ENCODE measurements around the gene SPG7. TPM values are rescaled to one million over a fixed set of nuclear protein-coding genes. Genes with fewer than 3 reads are reported as not detected.
"Not testable (repeated sequence)": the region's sequence is repeated elsewhere in the genome, so short reads cannot be mapped to it uniquely, and the experiment has no call there.

Gene SPG7
- 10 to 100 TPM; 71.9 to 79.6 TPM for total RNA-seq

DNA sequence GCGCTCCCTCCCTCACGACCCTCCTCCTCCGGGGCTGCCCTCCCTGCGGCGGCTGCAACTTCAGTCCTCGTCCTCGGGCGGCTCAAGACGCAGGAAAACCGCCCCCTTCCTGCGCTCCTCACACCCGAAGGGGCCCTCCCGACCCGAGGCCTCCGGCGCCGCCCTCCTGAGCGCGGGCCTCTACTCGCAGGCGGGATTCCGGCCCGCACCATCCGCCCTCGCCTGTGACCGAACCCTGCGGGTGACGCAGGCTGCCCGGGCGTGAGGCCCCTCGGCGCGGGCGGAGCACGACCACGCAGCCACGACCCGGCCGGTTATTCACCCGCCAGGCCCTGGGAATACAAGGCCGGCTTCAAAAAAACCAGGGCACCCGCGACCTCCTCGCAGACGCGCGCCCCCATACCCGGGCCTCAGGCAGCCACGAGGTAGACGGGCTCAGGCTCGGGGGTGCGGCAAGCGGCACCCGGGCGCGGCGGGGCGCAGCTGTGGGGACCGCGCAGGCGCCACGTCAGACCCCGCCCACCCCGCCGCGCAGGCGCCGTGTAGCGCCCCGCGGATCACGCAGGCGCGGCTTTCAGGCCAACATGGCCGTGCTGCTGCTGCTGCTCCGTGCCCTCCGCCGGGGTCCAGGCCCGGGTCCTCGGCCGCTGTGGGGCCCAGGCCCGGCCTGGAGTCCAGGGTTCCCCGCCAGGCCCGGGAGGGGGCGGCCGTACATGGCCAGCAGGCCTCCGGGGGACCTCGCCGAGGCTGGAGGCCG lies at the start of gene SPG7:
SPG7 (plus strand) TSS at position 570 of the 757 bp plus-strand sequence; CDS start at position 585, 15 bp downstream.
- ChIA-PET CTCF (interaction anchor here (0.5 to 4.1 kb wide), 13 partner anchors 10 to 199 kb away, joined by 3 to 24 read pairs (median 3); no protein-coding TSS in a partner anchor), POLR2A (interaction anchor here (0.6 to 2.4 kb wide), 7 partner anchors 9 to 193 kb away, joined by 3 to 17 read pairs (median 3); no protein-coding TSS in a partner anchor)

DNA sequence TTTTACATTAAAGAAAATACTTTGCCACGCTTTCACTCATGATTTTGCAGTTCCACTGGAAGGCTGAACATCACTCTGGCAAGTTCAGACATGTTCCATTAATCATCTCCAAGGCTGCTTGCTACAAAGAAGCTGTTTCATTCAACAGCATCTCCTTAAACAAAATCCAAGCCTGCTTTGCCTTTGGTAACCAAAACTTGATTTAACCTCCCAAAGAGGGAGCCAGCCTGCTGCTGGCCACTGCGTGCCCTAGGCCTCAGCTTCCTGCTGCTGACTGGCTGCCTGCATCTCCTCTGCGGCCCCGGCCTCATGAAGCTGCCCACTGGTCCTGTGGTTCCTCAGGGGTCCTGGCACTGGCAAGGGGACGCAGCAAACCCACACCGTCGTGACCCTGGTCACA lies 49.7 kb upstream of the SPG7 start:
- ChIA-PET POLR2A (no interaction called here), CTCF (interaction anchor here (1.0 to 1.9 kb wide), 2 partner anchors 10 to 58 kb away, joined by 3 to 4 read pairs; no protein-coding TSS in a partner anchor)

DNA sequence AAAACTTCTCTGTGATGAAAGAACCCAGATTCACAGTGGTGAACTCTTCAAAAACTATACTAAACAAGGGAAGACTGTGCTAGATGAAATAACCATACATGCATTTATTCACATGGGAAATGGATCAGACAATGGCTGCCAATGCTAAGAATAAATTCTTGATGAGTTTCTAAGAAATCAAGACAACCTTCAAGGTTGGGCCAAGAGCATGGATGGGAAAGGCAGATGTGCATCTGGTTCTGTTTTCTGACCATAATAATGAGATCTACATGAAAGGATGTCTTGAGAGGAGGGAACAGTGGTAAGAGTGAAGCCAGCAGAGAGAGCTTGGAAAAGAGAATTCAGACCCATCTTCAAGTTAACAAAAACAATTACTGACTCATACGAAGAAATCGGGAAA lies 49.2 kb upstream of the SPG7 start:
- CTCF ChIA-PET = interaction anchor here (1.9 kb wide), 1 partner anchor 10 kb away, joined by 4 read pairs; no protein-coding TSS in a partner anchor
- POLR2A ChIA-PET = no interaction called here

DNA sequence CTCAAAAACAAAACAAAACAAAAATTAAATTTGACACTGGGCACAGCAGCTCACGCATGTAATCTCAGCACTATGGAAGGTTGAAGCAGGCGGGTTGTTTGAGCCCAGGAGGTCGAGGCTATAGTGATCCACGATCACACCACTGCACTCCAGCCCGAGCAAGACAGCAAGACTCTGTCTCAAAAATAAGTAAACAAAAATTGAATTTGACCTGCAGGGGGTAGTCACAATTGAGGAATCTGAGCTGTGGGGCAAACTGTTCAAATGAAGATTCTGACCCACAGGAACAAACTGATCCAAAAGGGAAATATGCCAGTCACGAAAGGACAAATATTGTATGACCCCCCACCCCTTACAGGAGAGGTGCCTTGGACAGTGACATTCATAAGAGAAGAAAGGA lies 47.6 kb upstream of the SPG7 start:
- CTCF ChIA-PET = interaction anchor here (1.9 kb wide), 1 partner anchor 8 kb away, joined by 4 read pairs; no protein-coding TSS in a partner anchor
- POLR2A ChIA-PET = interaction anchor here (0.6 kb wide), 1 partner anchor 130 kb away, joined by 4 read pairs; no protein-coding TSS in a partner anchor

DNA sequence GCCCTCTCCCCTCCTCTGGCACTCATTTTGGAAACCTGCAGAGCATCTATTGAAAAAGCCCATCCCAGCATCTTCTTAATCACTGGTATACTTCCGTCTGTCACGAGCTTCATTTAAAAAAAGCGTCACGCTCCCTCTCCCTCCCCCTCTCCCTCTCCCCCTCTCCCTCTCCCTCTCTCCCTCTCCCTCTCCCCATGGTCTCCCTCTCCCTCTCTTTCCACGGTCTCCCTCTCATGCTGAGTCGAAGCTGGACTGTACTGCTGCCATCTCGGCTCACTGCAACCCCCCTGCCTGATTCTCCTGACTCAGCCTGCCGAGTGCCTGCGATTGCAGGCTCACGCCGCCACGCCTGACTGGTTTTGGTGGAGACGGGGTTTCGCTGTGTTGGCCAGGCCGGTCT lies 46.3 kb upstream of the SPG7 start:
- CTCF ChIA-PET, POLR2A ChIA-PET: not testable (repeated sequence)

DNA sequence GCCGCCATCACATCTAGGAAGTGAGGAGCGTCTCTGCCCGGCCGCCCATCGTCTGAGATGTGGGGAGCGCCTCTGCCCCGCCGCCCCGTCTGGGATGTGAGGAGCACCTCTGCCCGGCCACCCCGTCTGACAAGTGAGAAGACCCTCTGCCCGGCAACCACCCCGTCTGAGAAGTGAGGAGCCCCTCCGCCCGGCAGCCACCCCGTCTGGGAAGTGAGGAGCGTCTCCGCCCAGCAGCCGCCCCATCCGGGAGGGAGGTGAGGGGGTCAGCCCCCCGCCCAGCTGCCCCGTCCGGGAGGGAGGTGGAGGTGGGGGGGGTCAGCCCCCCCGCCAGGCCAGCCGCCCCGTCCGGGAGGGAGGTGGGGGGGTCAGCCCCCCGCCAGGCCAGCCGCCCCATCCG lies 45.6 kb upstream of the SPG7 start:
- POLR2A ChIA-PET, CTCF ChIA-PET: not testable (repeated sequence)

DNA sequence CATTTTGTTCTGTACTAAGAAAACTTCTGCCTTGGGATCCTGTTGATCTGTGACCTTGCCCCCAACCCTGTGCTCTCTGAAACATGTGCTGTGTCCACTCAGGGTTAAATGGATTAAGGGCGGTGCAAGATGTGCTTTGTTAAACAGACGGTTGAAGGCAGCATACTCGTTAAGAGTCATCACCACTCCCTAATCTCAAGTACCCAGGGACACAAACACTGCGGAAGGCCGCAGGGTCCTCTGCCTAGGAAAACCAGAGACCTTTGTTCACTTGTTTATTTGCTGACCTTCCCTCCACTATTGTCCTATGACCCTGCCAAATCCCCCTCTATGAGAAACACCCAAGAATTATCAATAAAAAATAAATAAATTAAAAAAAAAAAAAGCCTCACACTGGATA lies 44.9 kb upstream of the SPG7 start:
- POLR2A ChIA-PET, CTCF ChIA-PET: not testable (repeated sequence)

DNA sequence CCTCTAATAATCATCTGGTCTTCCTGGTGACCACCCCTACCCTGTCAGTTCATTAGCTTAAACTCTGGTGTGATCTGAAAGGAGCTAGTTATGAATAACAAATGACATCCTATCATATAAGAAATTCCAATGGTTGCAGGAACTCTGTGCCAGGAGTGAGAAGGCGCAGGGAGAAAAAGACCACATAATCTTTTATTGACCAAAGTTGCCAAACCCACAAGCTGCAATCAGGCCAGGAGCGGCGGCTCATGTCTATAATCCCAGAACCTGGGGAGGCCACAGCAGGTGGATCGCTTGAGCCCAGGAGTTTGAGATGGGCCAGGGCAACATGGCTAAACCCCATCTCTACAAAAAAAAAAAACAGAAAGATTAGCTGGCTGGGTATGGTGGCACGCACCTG lies 41.3 kb upstream of the SPG7 start:
- ChIA-PET POLR2A (no interaction called here), CTCF (interaction anchor here (0.7 to 2.1 kb wide), 4 partner anchors 9 to 120 kb away, joined by 3 to 7 read pairs (median 4); no protein-coding TSS in a partner anchor)

DNA sequence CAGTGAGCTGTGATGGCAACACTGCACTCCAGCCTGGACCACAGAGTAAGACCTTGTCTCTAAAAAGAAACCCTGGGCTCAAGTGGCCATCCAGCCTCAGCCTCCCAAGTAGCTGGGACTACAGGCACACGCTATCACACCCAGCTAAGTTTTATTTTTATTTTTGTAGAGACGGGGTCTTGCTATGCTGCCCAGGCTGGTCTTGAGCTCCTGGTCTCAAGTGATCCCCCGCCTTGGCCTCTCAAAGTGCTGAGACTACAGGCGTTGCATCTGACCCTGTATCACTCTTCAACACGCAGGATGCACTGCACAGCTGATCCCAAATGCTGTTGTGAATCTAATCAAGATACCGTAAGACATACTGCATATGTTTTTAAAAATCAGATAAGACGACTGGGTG lies 40.8 kb upstream of the SPG7 start:
- POLR2A ChIA-PET = interaction anchor here (0.5 kb wide), 1 partner anchor 19 kb away, joined by 3 read pairs; no protein-coding TSS in a partner anchor

DNA sequence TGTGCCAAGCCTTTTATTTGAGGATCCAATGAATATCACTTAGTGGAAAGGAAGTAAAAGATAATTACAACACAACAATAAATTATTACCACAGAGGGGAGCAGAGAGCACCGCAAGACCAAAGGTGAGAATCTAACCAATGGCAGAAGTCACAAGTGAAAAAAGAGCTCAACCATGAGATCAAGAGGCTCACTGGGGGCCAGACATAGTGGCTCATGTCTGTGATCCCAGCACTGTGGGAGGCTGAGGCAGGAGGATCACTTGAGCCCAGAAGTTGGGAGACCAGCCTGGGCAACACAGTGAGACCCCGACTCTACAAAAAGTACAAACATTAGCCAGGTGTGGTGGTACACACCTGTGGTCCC lies 35.5 kb upstream of the SPG7 start:
- ChIA-PET POLR2A (no interaction called here), CTCF (no interaction called here)

More for the DNA sequence above, 40.8 kb upstream of the SPG7 start:
- CTCF ChIA-PET = interaction anchor here (0.7 to 2.1 kb wide), 6 partner anchors 9 to 121 kb away, joined by 3 to 7 read pairs (median 4); no protein-coding TSS in a partner anchor

DNA sequence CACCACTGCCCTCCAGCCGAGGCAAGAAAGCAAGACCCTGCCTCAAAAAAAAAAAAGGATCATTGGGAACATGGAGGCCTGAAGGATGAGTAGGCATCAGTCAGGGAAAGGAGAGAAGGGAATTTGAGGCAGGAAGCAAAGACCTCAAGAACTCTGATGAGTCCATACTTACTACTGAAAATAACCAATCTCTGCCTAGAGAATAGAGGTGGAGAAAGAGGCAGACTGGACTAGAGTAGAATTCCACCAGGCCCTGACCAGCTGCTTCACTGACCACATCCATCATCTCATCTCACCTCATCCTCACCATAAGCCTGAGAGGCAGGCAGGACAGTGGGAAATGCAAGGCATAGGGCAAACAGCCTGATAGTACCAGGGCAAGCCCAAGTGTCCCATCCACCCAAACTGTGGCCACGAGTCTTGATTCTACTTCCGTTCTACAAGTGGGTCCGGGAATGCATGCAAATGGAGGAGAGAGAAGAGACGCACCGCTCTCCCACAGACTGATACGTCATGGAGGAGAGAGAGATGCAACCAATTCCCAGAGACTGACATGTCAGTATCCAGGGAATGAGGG lies 35.0 kb upstream of the SPG7 start:
- CTCF ChIA-PET = no interaction called here
- POLR2A ChIA-PET = no interaction called here

DNA sequence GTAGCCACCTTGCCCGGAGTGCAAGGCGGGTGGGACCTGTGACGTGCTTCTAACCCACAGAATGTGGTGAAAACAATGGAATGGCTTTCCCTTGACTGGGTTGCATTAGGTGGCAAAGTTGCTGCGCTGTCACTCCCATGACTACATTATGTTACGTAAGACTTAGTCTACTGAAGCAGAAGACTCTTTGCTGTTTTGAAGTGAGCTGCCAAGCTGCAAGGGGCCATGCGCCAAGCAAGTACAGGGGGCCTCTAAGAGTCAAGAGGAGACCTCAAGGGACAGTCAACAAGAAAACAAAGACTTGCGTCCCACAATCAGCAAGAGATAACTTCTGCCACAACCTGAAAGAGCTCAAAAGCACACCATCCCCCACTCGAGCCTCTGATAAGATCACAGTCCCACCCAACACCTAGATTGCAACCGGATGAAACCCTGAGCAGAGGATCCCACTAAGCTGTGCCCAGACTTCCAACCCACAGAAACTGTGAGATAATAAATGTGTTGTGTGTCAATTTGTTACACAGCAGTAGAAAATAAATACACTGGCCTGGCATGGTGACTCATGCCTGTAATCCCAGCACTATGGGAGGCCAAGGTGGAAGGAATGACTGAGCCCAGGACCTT lies 34.3 kb upstream of the SPG7 start:
- ChIA-PET CTCF (no interaction called here), POLR2A (no interaction called here)

DNA sequence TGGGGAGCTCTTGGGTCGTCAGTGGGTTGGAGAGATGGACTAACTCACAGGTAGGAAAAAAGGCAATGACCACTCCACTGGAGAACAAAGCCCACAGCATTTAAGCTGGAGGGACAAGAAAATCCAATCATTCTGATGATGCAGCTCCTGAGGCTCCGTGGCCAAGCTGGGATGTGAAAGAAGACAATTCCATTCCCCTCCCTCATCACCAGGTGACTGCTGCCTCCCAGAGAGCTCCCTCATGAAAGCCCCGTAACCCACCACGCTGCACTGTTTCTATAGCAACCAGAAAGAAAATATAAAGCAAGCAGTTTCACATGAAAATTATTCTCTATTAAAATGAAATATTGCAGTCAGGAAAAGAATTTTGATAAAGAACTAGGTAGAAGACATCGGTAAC lies 33.1 kb upstream of the SPG7 start:
- ChIA-PET POLR2A (no interaction called here), CTCF (interaction anchor here (0.9 kb wide), 1 partner anchor 8 kb away, joined by 3 read pairs; no protein-coding TSS in a partner anchor)

DNA sequence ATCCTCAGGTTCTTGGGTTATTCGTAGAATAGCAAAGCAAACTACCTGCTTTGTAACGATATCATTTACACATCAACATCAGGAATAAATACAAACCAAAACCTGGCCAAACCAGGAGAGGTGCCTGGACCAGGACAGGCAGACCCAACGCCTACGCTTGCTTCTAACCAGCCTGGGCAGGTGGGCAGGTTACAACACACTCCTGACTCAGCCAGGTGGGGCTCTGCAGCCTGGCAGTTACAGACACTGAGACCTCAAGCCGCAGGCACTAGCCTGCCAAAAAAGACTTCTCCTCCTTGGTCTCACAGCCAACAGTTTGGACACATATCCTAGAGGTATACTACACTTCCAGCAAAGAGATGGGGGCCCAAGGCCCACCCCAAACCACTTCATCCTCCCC lies 31.8 kb upstream of the SPG7 start:
- ChIA-PET POLR2A (interaction anchor here (0.6 kb wide), 1 partner anchor 67 kb away, joined by 3 read pairs; no protein-coding TSS in a partner anchor), CTCF (interaction anchor here (0.8 kb wide), 2 partner anchors 9 to 142 kb away, joined by 3 read pairs; no protein-coding TSS in a partner anchor)

DNA sequence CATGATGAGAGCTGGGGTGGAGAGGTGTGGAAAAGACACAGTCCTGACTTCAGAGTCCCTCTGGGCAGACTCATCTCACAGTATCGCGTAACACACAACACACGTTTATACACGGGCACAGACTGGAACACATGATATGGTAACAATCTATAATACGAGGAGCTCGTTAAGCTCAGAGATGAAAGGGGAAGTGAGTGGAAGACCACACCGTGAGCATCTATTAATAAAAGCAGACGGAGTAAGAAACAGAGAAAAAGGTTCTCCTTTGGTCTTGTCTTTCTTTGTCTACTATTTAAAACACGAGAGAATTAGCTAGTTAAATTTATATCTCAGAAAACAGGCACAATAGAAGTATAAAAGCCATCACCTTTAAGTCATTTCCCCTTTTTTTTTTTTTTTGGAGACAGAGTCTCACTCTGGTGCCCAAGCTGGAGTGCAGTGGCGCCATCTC lies 31.4 kb upstream of the SPG7 start:
- ChIA-PET CTCF (interaction anchor here (0.6 to 0.8 kb wide), 3 partner anchors 10 to 399 kb away, joined by 3 read pairs; no protein-coding TSS in a partner anchor), POLR2A (interaction anchor here (0.6 kb wide), 1 partner anchor 68 kb away, joined by 3 read pairs; no protein-coding TSS in a partner anchor)

DNA sequence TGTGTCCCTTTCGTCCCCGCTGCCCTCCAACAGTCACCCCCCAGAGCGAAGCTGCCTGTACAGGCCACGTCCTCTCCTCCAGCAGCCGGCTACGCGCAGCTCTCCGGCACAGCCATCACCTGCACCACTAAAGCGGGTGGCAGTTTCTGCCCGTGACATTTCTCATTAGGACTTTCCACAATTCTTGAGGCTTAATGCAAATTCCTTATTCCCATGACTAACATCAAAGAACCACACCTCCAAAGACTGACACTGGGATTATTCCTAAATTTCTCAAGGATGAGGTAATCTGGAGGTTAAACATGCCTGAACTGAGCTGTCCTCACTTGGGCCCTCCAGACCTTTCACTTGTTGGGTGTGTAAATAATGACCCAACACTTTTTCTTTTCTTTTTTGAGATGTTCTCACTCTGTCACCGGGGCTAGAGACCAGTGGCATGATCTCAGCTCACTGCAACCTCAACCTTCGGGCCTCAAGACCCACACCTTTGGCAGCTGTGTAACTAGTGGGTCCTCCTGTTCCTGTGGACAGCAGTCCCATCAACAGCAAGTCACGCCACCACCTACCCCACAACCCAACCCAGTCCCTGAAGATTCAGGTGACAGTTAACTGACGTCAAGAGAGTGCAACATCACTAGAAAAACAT lies 29.5 kb upstream of the SPG7 start:
- ChIA-PET CTCF (interaction anchor here (0.6 kb wide), 1 partner anchor 14 kb away, joined by 4 read pairs; no protein-coding TSS in a partner anchor), POLR2A (no interaction called here)

DNA sequence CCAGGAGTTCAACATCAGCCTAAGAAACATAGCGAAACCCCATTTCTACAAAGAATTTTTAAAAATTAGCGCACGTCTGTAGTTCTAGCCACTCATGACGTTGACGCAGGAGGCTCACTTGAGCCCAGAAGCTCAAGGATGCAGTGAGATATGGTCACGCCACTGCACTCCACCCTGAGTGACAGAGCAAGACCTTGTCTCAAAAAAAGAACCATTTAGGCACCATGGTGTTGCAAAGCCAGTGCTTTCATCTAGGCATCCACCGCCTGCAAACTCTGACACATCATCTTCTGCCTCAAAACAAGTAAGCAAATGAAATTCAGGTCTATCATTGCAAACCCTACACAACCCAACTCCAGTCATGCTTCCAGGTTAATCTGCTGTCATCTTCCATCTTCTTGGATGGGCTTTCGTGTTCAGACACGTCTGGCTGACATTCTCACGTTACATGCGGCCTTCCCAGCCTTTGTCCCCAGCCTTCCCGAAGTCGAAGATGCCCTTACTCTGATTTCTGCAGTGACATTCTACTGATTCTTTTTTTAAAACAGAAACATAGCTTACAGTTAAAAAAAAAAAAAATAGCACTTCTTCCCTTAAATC lies 26.7 kb upstream of the SPG7 start:
- POLR2A ChIA-PET = interaction anchor here (0.6 kb wide), 1 partner anchor 22 kb away, joined by 4 read pairs; no protein-coding TSS in a partner anchor
- CTCF ChIA-PET = interaction anchor here (0.6 to 1.1 kb wide), 2 partner anchors 27 to 98 kb away, joined by 3 read pairs; partner anchors contain the start of gene SPG7

DNA sequence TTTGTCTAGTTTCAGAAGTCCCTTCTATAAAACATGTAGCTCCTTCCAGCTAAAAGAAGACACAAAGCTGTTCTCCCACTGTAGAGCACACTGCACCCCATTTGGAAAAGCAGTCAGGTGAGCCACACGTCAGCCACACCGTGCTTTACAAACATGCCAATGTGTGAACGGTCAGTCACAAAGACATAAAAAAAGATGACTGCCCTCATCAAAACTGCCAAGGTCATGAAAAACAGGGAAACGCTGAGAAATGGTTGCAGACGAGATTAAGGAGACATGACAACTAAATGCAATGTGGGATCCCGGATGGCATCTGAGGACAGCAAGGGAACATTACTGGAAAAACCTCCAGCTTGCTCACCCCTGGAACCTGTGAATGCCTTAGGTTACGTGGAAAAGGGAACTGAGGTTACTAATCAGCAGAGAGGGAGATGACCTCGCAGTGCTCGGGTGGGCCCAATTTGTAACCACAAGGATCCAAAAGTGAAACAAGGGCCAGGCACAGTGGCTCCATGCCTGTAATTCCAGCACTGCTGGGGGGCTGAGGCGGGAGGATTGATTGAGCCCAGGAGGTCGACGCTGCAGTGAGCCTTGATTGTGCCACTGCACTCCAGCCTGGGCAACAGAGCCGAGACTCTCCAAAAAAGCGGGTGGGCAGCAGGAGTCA lies 25.9 kb upstream of the SPG7 start:
- ChIA-PET CTCF (interaction anchor here (1.1 kb wide), 1 partner anchor 18 kb away, joined by 3 read pairs; no protein-coding TSS in a partner anchor), POLR2A (interaction anchor here (0.6 kb wide), 1 partner anchor 21 kb away, joined by 4 read pairs; no protein-coding TSS in a partner anchor)

All from activated CD8-positive, alpha-beta memory T cell treated with anti-CD3 and anti-CD28 coated beads for 36 hours (primary cell).